PC-3 (cell line): ENCODE data around the gene IL1RAP. TPM values are rescaled to one million over a fixed set of nuclear protein-coding genes. Genes with fewer than 3 reads are reported as not detected.

Experiments
- ATAC-seq: fragments of 200-7000 bp; cut with Tn5 transposase; 2 replicates; pipeline ENCODE4 v1.9.1; 2020; ENCODE audit warnings: mild to moderate bottlenecking, moderate library complexity
- BruUV-seq: library from RNA; stranded (reverse); fragments of 400-500 nt; replicated peaks from 2 replicates; lab custom pipeline; 2021; lab: Mats Ljungman, UMichigan
- CTCF ChIA-PET: fragments of 300-600 bp; sonication (Branson Sonifier 250); formaldehyde crosslinking; loops from one replicate; lab custom pipeline; 2022; ENCODE audit warnings: antibody characterized with exemption; lab: Charles Lee
- POLR2A ChIA-PET: fragments of 300-600 bp; sonication (Branson Sonifier 250); formaldehyde crosslinking; loops from one replicate; lab custom pipeline; 2022; ENCODE audit warnings: antibody characterized with exemption; ENCODE audit not compliant: unreplicated experiment; lab: Charles Lee
- DNase-seq: peaks from one replicate; pipeline ENCODE4 v3.0.0-alpha.2; 2015
- H2AFZ ChIP-seq: fragments of 300-600 bp; sonication (generic); 2 replicates; pipeline ENCODE4 v1.6.0; 2016; ENCODE audit warnings: antibody characterized with exemption, low read length
- H3F3A ChIP-seq: fragments of 300-600 bp; sonication (generic); one replicate; pipeline ENCODE4 v1.6.0; 2017; ENCODE audit warnings: antibody characterized with exemption, low read length, control low read depth, mild to moderate bottlenecking; ENCODE audit not compliant: unreplicated experiment
- H3K27ac ChIP-seq: fragments of 300-600 bp; sonication (generic); 2 replicates; pipeline ENCODE4 v1.5.1; 2016; ENCODE audit warnings: mild to moderate bottlenecking, low read length
- H3K27me3 ChIP-seq: fragments of 300-600 bp; sonication (generic); 2 replicates; pipeline ENCODE4 v1.6.1; 2016; ENCODE audit warnings: low read length, mixed read lengths
- H3K36me3 ChIP-seq: fragments of 300-600 bp; sonication (generic); 2 replicates; pipeline ENCODE4 v1.6.1; 2016; ENCODE audit warnings: low read depth, mixed run types, low read length, mixed read lengths
- H3K4me1 ChIP-seq: fragments of 300-600 bp; sonication (generic); 2 replicates; pipeline ENCODE4 v1.5.1; 2016; ENCODE audit warnings: low read length; ENCODE audit not compliant: insufficient read depth
- H3K4me2 ChIP-seq: fragments of 300-600 bp; sonication (generic); 2 replicates; pipeline ENCODE4 v1.6.0; 2016; ENCODE audit warnings: low read length
- H3K4me3 ChIP-seq: fragments of 300-600 bp; sonication (generic); 2 replicates; pipeline ENCODE4 v1.5.1; 2016; ENCODE audit warnings: mild to moderate bottlenecking, low read length, mixed read lengths
- H3K79me2 ChIP-seq: fragments of 300-600 bp; sonication (generic); 2 replicates; pipeline ENCODE4 v1.6.1; 2017; ENCODE audit warnings: low read length, mixed read lengths
- H3K9ac ChIP-seq: fragments of 300-600 bp; sonication (generic); 2 replicates; pipeline ENCODE4 v1.6.0; 2016; ENCODE audit warnings: mild to moderate bottlenecking, low read length
- H3K9me2 ChIP-seq: fragments of 300-600 bp; sonication (generic); replicated peaks from 2 replicates; pipeline ENCODE4 v1.6.1; 2016; ENCODE audit warnings: mixed run types, low read length, mixed read lengths
- H3K9me3 ChIP-seq: fragments of 300-600 bp; sonication (generic); 2 replicates; pipeline ENCODE4 v1.6.1; 2016; ENCODE audit warnings: low read length, mixed read lengths
- H4K20me1 ChIP-seq: fragments of 300-600 bp; sonication (generic); 2 replicates; pipeline ENCODE4 v1.6.1; 2016; ENCODE audit warnings: low read length, mixed read lengths
- EZH2 ChIP-seq: fragments of 300-600 bp; sonication (generic); IDR thresholded peaks from one replicate; pipeline ENCODE4 v1.6.1; 2017; ENCODE audit warnings: antibody characterized with exemption, mild to moderate bottlenecking, low read length; ENCODE audit not compliant: unreplicated experiment
- EZH2phosphoT487 ChIP-seq: fragments of 300-600 bp; sonication (generic); IDR thresholded peaks from 2 replicates; pipeline ENCODE4 v1.6.1; 2018; ENCODE audit warnings: mild to moderate bottlenecking, antibody characterized with exemption, low read length, borderline replicate concordance
- intact Hi-C: fragments of 100-400 bp; cut with micrococcal nuclease; formaldehyde crosslinking; loops from 2 replicates; pipeline ENCODE4 v1.9.0; 2023
- total RNA-seq: library from RNA; depleted of rRNA; stranded (reverse); fragments of >200 nt; gene quantifications from 2 replicates; pipeline ENCODE4 v1.2.3, GENCODE V29; 2014
- TF ChIP-seq, protein P1 (sequence below): fragments of 300-600 bp; sonication (generic); conservative IDR thresholded peaks from 2 replicates; pipeline ENCODE4 v1.5.1; 2017; ENCODE audit warnings: antibody characterized with exemption, low read depth, mild to moderate bottlenecking, low read length

Gene IL1RAP
- total RNA-seq, 1 experiment from 2014 or later, result 5.0 TPM

DNA sequence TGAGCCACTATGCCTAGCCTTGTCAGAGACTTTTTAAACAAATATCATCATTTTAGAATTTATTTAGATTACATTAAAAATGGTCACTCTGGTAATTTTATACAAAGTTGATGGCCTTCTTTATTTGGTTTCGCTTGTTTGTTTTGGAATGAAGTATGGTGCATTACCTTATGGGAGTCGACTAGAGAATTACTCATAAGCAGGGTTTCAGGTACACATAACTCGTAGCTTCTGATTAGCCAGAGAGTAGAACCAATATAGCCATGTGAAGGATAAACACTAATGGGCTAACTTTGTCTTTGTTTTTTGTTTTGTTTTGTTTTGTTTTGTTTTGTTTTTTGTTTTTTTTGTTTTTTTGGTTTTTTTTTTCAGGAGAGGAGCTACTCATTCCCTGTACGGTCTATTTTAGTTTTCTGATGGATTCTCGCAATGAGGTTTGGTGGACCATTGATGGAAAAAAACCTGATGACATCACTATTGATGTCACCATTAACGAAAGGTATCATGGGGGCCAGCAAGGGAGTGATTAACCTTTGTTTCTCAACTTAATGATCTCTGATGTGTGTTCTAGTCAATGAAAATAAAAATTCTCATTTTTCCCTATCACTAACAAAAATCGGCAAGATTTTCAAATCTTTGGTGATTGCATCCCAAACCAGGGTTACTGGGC is 113.2 kb downstream of the IL1RAP start:
- ChIA-PET CTCF (no interaction called here), POLR2A (interaction anchor here (0.7 kb wide), 1 partner anchor 20 kb away, joined by 3 read pairs; no protein-coding TSS in a partner anchor)
- Histone ChIP-seq H3F3A (no peaks in the 10 kb centered on the region), H3K4me3 (no peak overlapping the region), H3K9me2 (no peaks in the 10 kb centered on the region), H3K79me2 (no peaks in the 10 kb centered on the region), H3K36me3 (no peaks in the 10 kb centered on the region), H3K4me1 (no peaks in the 10 kb centered on the region), H3K9me3 (no peaks in the 10 kb centered on the region), H2AFZ (no peak overlapping the region), H3K9ac (no peak overlapping the region), H3K27me3 (no peaks in the 10 kb centered on the region), H3K27ac (no peak overlapping the region), H4K20me1 (no peaks in the 10 kb centered on the region), H3K4me2 (no peak overlapping the region)
- intact Hi-C loops, result no loop called here
- BruUV-seq, result no TSS peak
- peak; percentile 29 for DNase-seq
- TF ChIP-seq EZH2phosphoT487 (no peak), EZH2 (no peak)
- TF ChIP-seq, protein P1, sequence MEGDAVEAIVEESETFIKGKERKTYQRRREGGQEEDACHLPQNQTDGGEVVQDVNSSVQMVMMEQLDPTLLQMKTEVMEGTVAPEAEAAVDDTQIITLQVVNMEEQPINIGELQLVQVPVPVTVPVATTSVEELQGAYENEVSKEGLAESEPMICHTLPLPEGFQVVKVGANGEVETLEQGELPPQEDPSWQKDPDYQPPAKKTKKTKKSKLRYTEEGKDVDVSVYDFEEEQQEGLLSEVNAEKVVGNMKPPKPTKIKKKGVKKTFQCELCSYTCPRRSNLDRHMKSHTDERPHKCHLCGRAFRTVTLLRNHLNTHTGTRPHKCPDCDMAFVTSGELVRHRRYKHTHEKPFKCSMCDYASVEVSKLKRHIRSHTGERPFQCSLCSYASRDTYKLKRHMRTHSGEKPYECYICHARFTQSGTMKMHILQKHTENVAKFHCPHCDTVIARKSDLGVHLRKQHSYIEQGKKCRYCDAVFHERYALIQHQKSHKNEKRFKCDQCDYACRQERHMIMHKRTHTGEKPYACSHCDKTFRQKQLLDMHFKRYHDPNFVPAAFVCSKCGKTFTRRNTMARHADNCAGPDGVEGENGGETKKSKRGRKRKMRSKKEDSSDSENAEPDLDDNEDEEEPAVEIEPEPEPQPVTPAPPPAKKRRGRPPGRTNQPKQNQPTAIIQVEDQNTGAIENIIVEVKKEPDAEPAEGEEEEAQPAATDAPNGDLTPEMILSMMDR, result no peak
- peak; percentile 76 for ATAC-seq

DNA sequence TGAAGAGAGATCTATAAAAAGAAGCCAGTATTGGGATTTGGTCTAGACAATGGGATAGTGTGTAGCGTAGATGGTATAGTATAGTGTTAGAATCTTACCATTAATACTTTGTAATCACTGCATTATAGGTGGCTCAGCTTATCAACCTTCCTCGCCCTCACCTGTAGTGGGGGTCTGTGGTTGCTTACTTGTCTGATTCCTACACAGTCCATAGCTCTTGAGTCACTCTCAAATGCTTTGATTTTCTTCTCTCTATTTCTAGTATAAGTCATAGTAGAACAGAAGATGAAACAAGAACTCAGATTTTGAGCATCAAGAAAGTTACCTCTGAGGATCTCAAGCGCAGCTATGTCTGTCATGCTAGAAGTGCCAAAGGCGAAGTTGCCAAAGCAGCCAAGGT is 115.2 kb downstream of the IL1RAP start:
- Histone ChIP-seq H3K27ac (no peak overlapping the region), H3K79me2 (no peaks in the 10 kb centered on the region), H3K9ac (no peak overlapping the region), H3K27me3 (no peaks in the 10 kb centered on the region), H3F3A (no peaks in the 10 kb centered on the region), H3K9me3 (no peaks in the 10 kb centered on the region), H3K9me2 (no peaks in the 10 kb centered on the region), H4K20me1 (no peaks in the 10 kb centered on the region), H2AFZ (no peak overlapping the region), H3K36me3 (no peaks in the 10 kb centered on the region), H3K4me1 (no peaks in the 10 kb centered on the region), H3K4me3 (no peak overlapping the region), H3K4me2 (no peak overlapping the region)
- TF ChIP-seq EZH2, result no peak
- TF ChIP-seq EZH2phosphoT487, result no peak
- DNase-seq (no peak), ATAC-seq (no peak)
- intact Hi-C loops, result no loop called here
- POLR2A ChIA-PET, result no interaction called here
- CTCF ChIA-PET, result no interaction called here
- BruUV-seq, result no TSS peak

DNA sequence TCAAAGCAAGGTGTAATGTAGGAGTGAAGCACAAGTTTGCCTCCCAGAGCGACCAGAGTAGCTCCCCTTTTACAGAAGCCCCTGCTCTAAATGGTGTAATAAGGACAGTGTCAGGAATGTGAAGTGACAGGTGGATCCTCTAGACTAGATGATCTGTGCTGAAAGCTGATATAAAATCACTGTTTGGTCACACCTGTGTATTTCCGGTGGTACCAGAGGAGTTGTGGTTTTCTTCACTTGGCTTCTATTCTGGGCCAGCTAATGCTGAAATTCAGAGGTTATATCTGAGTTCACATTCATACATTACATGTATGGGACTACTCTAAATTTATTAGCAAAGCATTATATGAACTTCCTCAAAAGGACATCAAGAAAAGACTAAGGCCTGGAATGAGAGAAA is 117.4 kb downstream of the IL1RAP start:
- TF ChIP-seq, protein P1, result no peak
- TF ChIP-seq EZH2 (no peak), EZH2phosphoT487 (no peak)
- no peaks in the 10 kb centered on the region for H3K9me3 ChIP-seq
- H3K36me3 ChIP-seq, result no peaks in the 10 kb centered on the region
- CTCF ChIA-PET, result no interaction called here
- intact Hi-C loops, result no loop called here
- POLR2A ChIA-PET, result no interaction called here
- no peaks in the 10 kb centered on the region for H3K4me1 ChIP-seq
- no peak overlapping the region for H3K4me2 ChIP-seq
- no peaks in the 10 kb centered on the region for H3K27me3 ChIP-seq
- no peak for ATAC-seq
- no peak for DNase-seq
- no peaks in the 10 kb centered on the region for H3K79me2 ChIP-seq
- H3K4me3 ChIP-seq, result no peak overlapping the region
- no peak overlapping the region for H3K9ac ChIP-seq
- no peak overlapping the region for H3K27ac ChIP-seq
- H3K9me2 ChIP-seq, result no peaks in the 10 kb centered on the region
- no peaks in the 10 kb centered on the region for H3F3A ChIP-seq
- BruUV-seq, result no TSS peak
- no peaks in the 10 kb centered on the region for H4K20me1 ChIP-seq
- no peak overlapping the region for H2AFZ ChIP-seq
